KMS-11 (cell line): Measurements from ENCODE around the gene GUCA2B.

Experiments
- H2AFZ ChIP-seq: fragments of 200-600 bp; sonication (generic); 2 replicates; pipeline ENCODE4 v1.6.1; 2016; ENCODE audit warnings: antibody characterized with exemption, mixed run types, low read depth
- H3K27ac ChIP-seq: fragments of 200-600 bp; sonication (generic); 2 replicates; pipeline ENCODE4 v1.6.1; 2016; ENCODE audit warnings: mild to moderate bottlenecking, mixed run types
- H3K27me3 ChIP-seq: fragments of 200-600 bp; sonication (generic); 2 replicates; pipeline ENCODE4 v1.6.1; 2017; ENCODE audit warnings: mild to moderate bottlenecking, low read depth, mixed run types, moderate library complexity; ENCODE audit not compliant: insufficient read depth
- H3K36me3 ChIP-seq: fragments of 200-600 bp; sonication (generic); 2 replicates; pipeline ENCODE4 v1.6.1; 2017; ENCODE audit warnings: mild to moderate bottlenecking, mixed run types; ENCODE audit not compliant: insufficient read depth
- H3K4me1 ChIP-seq: fragments of 200-600 bp; sonication (generic); 2 replicates; pipeline ENCODE4 v1.6.1; 2016; ENCODE audit warnings: mild to moderate bottlenecking, low read depth, mixed run types; ENCODE audit not compliant: poor library complexity, severe bottlenecking
- H3K4me2 ChIP-seq: fragments of 200-600 bp; sonication (generic); 2 replicates; pipeline ENCODE4 v1.7.0; 2016; ENCODE audit warnings: mild to moderate bottlenecking, mixed run types
- H3K4me3 ChIP-seq: fragments of 200-600 bp; sonication (generic); IDR thresholded peaks from 2 replicates; pipeline ENCODE4 v1.6.1; 2017; ENCODE audit warnings: low read depth, low read length, mixed read lengths; ENCODE audit not compliant: insufficient read depth
- H3K79me2 ChIP-seq: fragments of 200-600 bp; sonication (generic); 2 replicates; pipeline ENCODE4 v1.6.1; 2016; ENCODE audit warnings: low read depth, mixed run types; ENCODE audit not compliant: insufficient read depth
- H3K9ac ChIP-seq: fragments of 200-600 bp; sonication (generic); 2 replicates; pipeline ENCODE4 v1.6.1; 2016; ENCODE audit warnings: mild to moderate bottlenecking, mixed run types
- H4K20me1 ChIP-seq: fragments of 200-600 bp; sonication (generic); 2 replicates; pipeline ENCODE4 v1.6.1; 2016; ENCODE audit warnings: mild to moderate bottlenecking, mixed run types; ENCODE audit not compliant: insufficient read depth
- TF ChIP-seq, protein P1 (sequence below): fragments of 200-600 bp; sonication (generic); conservative IDR thresholded peaks from 2 replicates; pipeline ENCODE4 v1.6.1; 2017; ENCODE audit warnings: low read depth, mild to moderate bottlenecking, antibody characterized with exemption, low read length, moderate library complexity, mixed read lengths

GUCA2B gene

DNA sequence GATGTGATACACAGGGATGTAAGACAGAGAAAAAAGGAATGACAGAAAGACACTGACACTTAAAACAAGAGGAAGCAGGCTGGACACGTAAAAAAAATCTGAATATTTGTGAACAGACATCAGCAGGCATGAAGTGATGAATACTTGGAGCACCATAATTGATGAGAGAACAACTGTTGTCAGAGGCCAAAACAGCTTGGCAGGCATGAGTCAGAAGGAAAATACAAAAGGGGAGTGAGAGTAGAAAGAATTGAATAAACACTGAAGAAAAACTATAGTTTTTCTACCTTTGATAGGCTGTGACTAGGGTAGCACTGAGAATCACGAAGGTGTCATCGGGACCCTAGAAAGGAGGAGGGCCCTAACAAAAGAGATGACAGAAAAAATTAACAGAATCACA lies 32.9 kb downstream of the GUCA2B start:
- TF ChIP-seq, protein P1, sequence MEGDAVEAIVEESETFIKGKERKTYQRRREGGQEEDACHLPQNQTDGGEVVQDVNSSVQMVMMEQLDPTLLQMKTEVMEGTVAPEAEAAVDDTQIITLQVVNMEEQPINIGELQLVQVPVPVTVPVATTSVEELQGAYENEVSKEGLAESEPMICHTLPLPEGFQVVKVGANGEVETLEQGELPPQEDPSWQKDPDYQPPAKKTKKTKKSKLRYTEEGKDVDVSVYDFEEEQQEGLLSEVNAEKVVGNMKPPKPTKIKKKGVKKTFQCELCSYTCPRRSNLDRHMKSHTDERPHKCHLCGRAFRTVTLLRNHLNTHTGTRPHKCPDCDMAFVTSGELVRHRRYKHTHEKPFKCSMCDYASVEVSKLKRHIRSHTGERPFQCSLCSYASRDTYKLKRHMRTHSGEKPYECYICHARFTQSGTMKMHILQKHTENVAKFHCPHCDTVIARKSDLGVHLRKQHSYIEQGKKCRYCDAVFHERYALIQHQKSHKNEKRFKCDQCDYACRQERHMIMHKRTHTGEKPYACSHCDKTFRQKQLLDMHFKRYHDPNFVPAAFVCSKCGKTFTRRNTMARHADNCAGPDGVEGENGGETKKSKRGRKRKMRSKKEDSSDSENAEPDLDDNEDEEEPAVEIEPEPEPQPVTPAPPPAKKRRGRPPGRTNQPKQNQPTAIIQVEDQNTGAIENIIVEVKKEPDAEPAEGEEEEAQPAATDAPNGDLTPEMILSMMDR, result no peak
- Histone ChIP-seq H3K27me3 (no peaks in the 10 kb centered on the region), H3K9ac (no peak overlapping the region), H3K4me1 (no peaks in the 10 kb centered on the region), H3K4me3 (no peak overlapping the region), H3K27ac (no peak overlapping the region), H2AFZ (no peak overlapping the region), H3K36me3 (no peaks in the 10 kb centered on the region), H4K20me1 (no peaks in the 10 kb centered on the region), H3K4me2 (no peak overlapping the region), H3K79me2 (no peaks in the 10 kb centered on the region)

DNA sequence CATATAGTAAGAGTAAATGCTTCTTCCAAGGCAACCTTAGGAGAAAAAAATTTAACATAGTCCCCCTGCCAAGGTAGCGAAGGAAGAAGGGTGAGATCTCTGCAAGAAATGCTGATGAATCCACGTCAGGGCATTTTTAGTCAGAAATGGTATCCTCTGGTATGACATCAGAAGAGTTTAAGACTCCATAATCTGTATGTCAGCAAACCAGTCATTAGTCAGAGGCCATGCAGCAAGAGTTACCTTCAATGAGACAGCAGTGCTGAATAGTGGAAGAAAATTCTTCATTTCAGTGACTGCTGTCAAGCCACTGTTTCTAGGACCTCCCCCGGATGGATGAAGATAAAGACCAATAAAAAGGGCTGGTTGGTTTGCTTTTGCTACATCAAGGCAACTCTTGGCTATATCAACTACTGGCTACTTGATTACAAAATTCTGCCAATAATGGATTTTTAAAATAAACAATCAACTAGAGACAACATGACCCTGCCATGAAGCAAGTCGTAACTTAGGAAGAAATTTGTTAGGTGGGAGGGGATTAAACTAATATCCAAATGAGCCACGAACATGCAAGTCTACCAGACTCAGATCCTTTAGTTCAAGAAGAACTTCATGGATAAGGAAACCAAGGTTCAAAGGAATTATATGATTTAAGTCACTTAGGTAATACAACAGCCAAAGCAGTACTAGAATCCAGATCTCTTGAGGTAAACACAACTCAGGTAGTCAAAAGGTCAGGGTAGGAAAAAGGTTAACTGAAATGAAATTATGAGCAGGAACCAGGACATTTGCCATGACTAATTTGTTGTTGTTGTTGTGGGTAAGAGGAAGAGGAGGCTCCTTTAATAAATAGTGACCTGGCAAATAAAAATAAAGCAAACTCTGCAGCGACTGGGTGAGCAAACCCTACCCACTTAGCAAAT lies 37.0 kb downstream of the GUCA2B start:
- no peak overlapping the region for H3K4me3 ChIP-seq

DNA sequence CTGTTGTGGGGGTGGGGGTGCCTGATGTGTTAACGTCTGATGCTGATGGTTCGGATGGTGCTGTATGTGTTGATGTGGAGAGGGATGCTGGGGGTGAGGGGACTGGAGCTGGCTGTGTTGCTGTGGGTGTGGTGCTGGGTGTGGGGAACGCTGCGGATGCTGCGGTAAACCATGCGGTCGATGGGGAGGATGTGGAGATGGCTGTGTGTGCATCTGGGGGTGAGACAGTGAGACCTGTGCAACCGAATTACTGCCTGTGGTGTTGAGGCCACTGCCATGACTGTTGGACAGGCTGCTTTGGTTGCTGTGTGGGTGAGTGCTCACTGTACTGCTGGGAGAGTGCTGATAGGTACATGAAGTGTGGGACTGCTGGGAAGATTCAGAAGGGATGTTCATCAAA lies 38.1 kb downstream of the GUCA2B start:
- TF ChIP-seq, protein P1, result no peak
- no peak overlapping the region for H3K27ac ChIP-seq
- no peak overlapping the region for H3K9ac ChIP-seq
- H2AFZ ChIP-seq, result no peak overlapping the region
- no peaks in the 10 kb centered on the region for H3K36me3 ChIP-seq
- no peak overlapping the region for H3K4me2 ChIP-seq
- no peak overlapping the region for H3K4me3 ChIP-seq
- H4K20me1 ChIP-seq, result no peaks in the 10 kb centered on the region
- H3K27me3 ChIP-seq, result no peaks in the 10 kb centered on the region
- H3K79me2 ChIP-seq, result no peaks in the 10 kb centered on the region
- no peaks in the 10 kb centered on the region for H3K4me1 ChIP-seq

More for the DNA sequence above, 37.0 kb downstream of the GUCA2B start:
- H3K27ac ChIP-seq, result no peak overlapping the region
- H3K27me3 ChIP-seq, result no peaks in the 10 kb centered on the region
- H3K36me3 ChIP-seq, result no peaks in the 10 kb centered on the region
- H3K4me2 ChIP-seq, result no peak overlapping the region
- no peak overlapping the region for H3K9ac ChIP-seq
- TF ChIP-seq, protein P1, result no peak
- H2AFZ ChIP-seq, result no peak overlapping the region
- H3K4me1 ChIP-seq, result no peaks in the 10 kb centered on the region
- no peaks in the 10 kb centered on the region for H3K79me2 ChIP-seq
- no peaks in the 10 kb centered on the region for H4K20me1 ChIP-seq

DNA sequence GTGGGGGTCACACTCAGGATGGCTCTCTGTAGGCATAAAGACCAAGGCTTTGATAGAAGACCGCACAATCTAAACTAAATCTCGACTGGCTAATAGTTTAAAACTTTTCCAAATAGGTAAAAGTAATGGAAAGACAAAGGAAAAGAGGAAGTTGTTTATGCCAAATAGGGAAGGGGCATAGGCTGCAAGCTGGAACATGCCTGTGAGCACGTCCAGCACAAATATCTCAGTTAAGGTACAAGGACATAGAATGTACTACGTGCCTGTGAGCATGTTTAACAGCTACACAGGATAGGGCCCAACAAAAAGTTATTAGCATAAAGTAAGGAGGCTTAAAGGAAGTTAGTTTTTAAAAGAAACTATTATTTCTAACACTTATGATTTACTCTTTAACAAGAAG lies 38.9 kb downstream of the GUCA2B start:
- H3K36me3 ChIP-seq, result no peaks in the 10 kb centered on the region
- no peak overlapping the region for H3K27ac ChIP-seq
- H3K4me2 ChIP-seq, result no peak overlapping the region
- H4K20me1 ChIP-seq, result no peaks in the 10 kb centered on the region
- H3K9ac ChIP-seq, result no peak overlapping the region
- TF ChIP-seq, protein P1, result no peak
- no peaks in the 10 kb centered on the region for H3K27me3 ChIP-seq
- H3K79me2 ChIP-seq, result no peaks in the 10 kb centered on the region
- H3K4me1 ChIP-seq, result no peaks in the 10 kb centered on the region
- no peak overlapping the region for H3K4me3 ChIP-seq
- no peak overlapping the region for H2AFZ ChIP-seq
